Measurements from ENCODE around the gene POP7. TPM values are rescaled to one million over a fixed set of nuclear protein-coding genes. Genes with fewer than 3 reads are reported as not detected.
"Not testable (repeated sequence)": the region's sequence is repeated elsewhere in the genome, so short reads cannot be mapped to it uniquely, and the experiment has no call there.

POP7 gene
- 10 to 100 TPM; 20.6 to 31.4 (median 23.9) TPM for polyA plus RNA-seq (ENCODE audit: insufficient read length in 4 of 4)

DNA sequence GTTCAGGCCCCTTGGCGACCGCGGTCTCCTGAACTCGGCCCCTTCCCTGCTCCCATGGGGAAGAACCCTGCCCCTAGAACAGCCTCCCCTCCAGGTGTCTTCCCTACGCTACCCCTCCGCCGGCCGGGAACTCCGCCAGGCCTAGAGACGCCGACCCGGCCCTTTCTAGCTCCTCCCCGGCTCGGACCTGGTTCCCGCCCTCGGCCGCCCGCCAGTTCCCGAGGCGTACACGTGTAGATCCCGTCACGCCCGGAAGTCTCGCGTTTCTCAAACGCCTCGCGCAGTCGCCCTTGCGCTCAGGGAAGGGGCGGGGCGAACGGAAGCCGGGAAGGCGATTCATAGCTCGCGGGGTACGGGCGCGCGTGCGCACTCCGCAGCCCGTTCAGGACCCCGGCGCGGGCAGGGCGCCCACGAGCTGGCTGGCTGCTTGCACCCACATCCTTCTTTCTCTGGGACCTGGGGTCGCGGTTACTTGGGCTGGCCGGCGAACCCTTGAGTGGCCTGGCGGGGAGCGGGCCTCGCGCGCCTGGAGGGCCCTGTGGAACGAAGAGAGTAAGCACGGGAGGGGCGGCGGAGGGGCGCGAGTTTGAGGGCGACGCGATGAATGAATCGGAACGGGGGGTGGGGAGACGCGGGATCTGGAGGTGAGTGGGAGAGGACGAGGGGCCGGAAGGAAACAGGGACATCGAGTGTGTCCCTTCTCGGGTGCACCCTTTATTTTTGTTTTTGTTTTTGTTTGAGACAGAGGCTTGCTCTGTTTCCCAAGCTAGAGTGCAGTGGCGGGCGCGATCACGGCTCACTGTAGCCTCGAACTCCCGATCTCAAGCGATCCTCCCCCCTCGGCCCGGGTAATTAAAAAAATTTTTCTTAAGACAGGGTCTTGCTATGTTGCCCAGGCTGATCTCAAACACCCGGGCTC, at the start of gene POP7:
TSS of gene POP7 (plus strand) at position 369 of the 919 bp plus-strand sequence. CDS start 710 bp downstream, outside the sequence.
- DNase-seq (ENCODE audit: low read depth in 4 of 4, low spot score in 3 of 4) = peak; percentile 95 to 97 (median 96)

GRCh38 chr7:100662194-100662776, 43.6 kb upstream of the POP7 start:
- not testable (repeated sequence) for DNase-seq (ENCODE audit: low read depth in 4 of 4, low spot score in 3 of 4)

DNA sequence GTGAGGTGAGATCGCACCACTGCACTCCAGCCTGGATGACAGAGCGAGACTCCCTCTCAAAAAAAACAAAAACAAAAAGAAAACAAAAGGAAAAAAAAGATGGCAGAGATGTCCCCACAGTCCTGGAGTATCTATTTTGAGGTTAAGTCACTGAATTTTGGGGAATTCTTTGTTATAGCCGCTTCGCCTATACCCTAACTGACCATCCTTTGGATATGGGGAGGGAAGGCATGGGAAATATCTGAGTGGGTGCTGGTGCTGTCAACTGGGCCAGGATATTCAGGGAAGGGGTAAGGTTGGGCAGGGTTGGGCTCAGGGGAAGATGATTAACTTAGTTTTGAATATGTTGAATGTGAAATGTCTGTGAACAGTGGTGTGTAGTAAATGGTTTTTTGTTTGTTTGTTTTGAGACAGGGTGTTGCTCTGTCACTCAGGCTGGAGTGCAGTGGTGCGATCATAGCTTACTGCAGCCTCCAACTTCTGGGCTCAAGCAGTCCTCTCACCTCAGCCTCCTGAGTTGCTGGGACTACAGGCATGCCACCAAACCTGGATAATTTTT, 40.7 kb upstream of the POP7 start:
- no peak for DNase-seq (ENCODE audit: low read depth in 4 of 4, low spot score in 3 of 4)

- no peak for DNase-seq (ENCODE audit: low read depth in 4 of 4, low spot score in 3 of 4)
Measured at GRCh38 chr7:100667331-100668068, 38.4 kb upstream of the POP7 start.

- DNase-seq (ENCODE audit: low read depth in 4 of 4, low spot score in 3 of 4) = no peak
Measured at GRCh38 chr7:100668069-100668449, 37.9 kb upstream of the POP7 start.

GRCh38 chr7:100669106-100669505, 36.8 kb upstream of the POP7 start:
- not testable (repeated sequence) for DNase-seq (ENCODE audit: low read depth in 4 of 4, low spot score in 3 of 4)

DNA sequence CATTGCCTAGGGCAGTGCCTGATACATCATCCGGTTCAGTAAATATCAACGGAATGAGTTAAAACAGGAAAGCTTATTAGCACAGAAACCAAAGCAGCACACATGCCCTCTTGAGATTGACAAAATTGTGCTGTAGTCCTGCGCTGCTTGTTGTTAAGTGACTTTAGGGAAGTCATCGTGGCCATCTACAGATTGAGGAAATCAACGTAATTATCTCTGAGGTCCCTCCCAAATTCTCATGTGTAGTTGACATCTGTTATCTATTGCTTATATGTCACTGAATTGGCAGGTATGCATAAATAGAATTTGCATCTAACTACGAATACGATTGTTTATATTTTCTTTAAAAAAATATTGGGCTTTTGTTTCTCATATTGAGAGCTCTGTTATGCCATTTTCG, 35.8 kb upstream of the POP7 start:
- DNase-seq (ENCODE audit: low read depth in 4 of 4, low spot score in 3 of 4) = no peak

GRCh38 chr7:100671353-100672327, 34.3 kb upstream of the POP7 start:
- DNase-seq (ENCODE audit: low read depth in 4 of 4, low spot score in 3 of 4) = no peak

DNA sequence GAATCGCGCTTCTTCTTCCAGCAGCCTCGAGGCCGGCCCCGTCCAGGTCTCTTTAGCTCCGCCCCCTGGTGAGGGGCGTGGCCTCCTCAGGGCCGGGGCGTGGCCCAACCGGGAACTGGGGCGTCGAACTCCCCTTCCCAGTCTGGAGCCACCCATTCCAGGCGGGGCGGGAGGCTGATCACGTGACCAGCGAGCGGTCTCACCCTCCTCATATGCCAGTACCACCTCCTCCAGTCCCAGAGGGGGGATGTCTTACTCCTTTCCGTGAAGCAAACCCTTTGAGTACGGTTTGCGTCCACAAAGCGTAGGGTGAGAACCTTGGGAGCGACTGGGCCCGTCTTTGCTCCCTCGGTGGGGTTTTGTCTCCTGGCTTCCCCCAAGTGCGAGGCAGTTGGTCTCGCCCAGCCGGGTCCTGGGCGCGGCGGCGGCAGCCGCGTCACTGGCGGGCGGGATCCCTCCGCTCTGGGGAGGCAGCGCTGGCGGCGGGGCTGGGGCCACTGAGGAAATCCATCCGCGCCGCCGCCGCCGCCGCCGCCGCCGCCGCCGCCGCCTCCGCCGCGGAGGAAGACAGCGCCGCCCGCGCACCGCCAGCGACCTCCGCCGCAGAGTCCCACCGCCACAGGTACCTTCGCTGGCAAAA, 32.5 kb upstream of the POP7 start, which contains the start of gene GNB2:
TSS of gene GNB2 (plus strand) at position 439 of the 640 bp plus-strand sequence. CDS start 2,526 bp downstream, outside the sequence.
- DNase-seq (ENCODE audit: low read depth in 4 of 4, low spot score in 3 of 4) = peak; percentile 97 to 100 (median 98)

DNA sequence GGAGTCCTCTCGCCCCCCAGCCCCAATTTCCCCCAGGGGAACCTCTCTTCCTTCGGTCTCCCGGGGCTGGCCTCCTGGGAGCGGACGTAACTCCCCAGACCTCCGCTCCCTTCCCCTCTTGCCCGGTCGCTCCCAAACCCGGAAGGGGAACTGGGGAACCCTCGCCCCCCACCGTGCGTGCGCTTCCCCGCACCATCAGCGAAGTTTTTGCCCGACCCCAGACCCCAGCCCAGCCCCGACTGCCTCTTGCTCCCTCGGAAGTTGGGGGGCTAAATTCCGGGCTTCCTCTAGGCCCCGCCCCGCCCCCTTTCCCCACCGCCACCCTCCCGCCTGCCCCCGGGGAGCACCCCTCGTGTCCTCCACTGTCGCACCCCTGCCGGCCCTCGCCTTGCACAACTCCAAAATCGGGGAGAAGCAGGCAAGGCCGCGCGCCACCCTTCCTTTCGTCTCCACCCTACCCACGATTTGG, 31.9 kb upstream of the POP7 start:
- DNase-seq (ENCODE audit: low read depth in 4 of 4, low spot score in 3 of 4) = no peak

DNA sequence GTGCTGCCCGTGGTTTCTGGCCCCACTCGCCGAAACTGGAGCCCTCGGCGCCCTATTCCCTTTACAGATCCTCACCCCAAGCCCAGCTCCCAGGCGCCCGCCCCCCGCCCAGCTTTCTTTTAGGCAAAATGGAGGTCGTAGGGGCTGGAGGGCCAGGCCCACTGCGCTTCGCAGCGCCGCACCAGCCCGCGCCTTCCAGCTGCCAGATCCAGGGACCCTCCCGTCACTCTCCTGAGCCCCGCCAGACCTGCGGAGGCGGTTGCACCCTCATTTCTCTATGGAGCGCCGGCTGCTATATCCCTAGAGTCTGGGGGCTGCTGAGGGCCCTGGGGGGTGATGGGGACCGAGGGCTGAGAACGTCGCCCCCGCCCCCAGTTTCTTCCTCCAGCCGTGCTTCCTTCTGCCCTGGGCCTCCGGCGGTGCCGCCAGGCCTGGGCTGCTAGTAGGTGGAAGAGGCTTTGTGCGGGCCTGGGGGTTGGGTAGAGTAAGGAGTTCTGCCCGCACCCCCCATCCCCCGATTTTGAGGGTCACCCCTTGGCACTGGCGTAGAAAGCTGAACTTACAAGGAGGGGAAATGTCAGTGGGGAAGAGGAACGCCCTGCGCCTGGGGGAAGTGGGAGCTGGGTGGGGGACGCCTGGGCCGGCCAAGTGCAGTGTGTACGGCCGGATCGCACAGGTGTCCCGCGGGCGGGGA, 31.4 kb upstream of the POP7 start:
- no peak for DNase-seq (ENCODE audit: low read depth in 4 of 4, low spot score in 3 of 4)

DNA sequence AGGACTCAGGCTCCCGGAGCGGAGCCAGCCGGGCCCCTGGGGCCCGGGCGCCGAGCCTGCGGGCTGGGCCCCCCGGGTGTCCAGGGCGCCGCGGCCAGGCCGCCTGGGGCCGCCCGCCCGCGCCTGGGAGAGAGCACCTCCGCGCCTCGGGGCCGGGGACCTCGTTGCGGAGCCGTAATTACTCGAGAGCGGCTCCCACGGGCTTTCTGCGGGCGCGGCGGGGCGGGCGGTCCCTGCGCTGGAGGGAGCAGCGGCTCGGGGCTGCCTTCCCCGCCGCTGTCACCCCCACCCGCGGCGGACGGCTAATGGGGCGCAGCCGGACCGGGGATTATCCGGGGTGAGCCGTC, 30.8 kb upstream of the POP7 start:
- no peak for DNase-seq (ENCODE audit: low read depth in 4 of 4, low spot score in 3 of 4)

GRCh38 chr7:100675581-100676350, 30.2 kb upstream of the POP7 start:
- DNase-seq (ENCODE audit: low read depth in 4 of 4, low spot score in 3 of 4) = no peak

- DNase-seq (ENCODE audit: low read depth in 4 of 4, low spot score in 3 of 4) = no peak
Measured at GRCh38 chr7:100676501-100677306, 29.2 kb upstream of the POP7 start.

DNA sequence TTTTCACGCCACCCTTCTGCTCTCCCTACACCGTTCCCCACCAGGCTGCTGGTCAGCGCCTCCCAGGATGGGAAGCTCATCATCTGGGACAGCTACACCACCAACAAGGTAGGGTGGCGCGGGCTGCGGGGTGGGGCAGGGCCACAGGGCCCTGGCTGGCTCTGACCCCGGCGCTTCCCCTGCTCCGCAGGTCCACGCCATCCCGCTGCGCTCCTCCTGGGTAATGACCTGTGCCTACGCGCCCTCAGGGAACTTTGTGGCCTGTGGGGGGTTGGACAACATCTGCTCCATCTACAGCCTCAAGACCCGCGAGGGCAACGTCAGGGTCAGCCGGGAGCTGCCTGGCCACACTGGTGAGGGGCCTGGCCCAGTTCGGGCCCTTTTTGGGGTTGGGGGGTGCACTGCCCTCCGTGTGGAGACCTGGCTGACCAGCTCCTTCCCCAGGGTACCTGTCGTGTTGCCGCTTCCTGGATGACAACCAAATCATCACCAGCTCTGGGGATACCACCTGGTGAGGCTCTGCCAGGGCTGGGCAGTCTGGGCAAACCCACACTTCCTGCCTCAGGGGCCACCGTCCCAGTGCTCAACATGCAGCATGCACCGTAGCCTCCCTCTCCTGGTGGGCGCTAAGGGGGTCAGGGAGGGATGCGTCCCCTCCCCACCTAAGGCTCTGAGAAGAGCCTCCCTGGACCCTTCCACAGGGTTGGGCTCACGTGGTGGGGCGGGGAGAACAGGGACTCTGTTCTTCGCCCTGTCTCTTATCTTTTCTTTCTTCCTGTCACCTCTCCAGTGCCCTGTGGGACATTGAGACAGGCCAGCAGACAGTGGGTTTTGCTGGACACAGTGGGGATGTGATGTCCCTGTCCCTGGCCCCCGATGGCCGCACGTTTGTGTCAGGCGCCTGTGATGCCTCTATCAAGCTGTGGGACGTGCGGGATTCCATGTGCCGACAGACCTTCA, 28.3 kb upstream of the POP7 start:
- no peak for DNase-seq (ENCODE audit: low read depth in 4 of 4, low spot score in 3 of 4)

All from left renal pelvis (tissue), 4 donors.